Activated T-cell treated with anti-CD3 and anti-CD28 coated beads, Interleukin-2, amount 50 U/mL, for 1 hour (primary cell): Measurements from ENCODE around the gene ADAMTS6.
"Not testable (repeated sequence)": the region's sequence is repeated elsewhere in the genome, so short reads cannot be mapped to it uniquely, and the experiment has no call there.

Experiments
- DNase-seq: peaks from one replicate; pipeline ENCODE4 v3.0.0-alpha.2; 2020

ADAMTS6 gene

GRCh38 chr5:65190328-65191053 is 291.2 kb downstream of the ADAMTS6 start:
- DNase-seq = no peak

- DNase-seq = no peak
Measured at GRCh38 chr5:65186646-65187227, 295.0 kb downstream of the ADAMTS6 start.

- no peak for DNase-seq
Measured at GRCh38 chr5:65185468-65185867, 296.3 kb downstream of the ADAMTS6 start.

- DNase-seq = no peak
Measured at GRCh38 chr5:65184780-65185179, 296.9 kb downstream of the ADAMTS6 start.

GRCh38 chr5:65174231-65174630 is 307.5 kb downstream of the ADAMTS6 start:
- not testable (repeated sequence) for DNase-seq

GRCh38 chr5:65173130-65173525 is 308.6 kb downstream of the ADAMTS6 start:
- no peak for DNase-seq

- no peak for DNase-seq
Measured at GRCh38 chr5:65172486-65173129, 309.1 kb downstream of the ADAMTS6 start.

GRCh38 chr5:65171645-65172044 is 310.1 kb downstream of the ADAMTS6 start:
- DNase-seq = no peak

GRCh38 chr5:65163698-65164097 is 318.0 kb downstream of the ADAMTS6 start:
- no peak for DNase-seq

- no peak for DNase-seq
Measured at GRCh38 chr5:65161655-65162054, 320.1 kb downstream of the ADAMTS6 start.

GRCh38 chr5:65157906-65158603 is 323.7 kb downstream of the ADAMTS6 start:
- no peak for DNase-seq

GRCh38 chr5:65156933-65157332 is 324.8 kb downstream of the ADAMTS6 start:
- DNase-seq = no peak

- DNase-seq = no peak
Measured at GRCh38 chr5:65152131-65152530, 329.6 kb downstream of the ADAMTS6 start.

GRCh38 chr5:65151614-65152013 is 330.1 kb downstream of the ADAMTS6 start:
- no peak for DNase-seq

GRCh38 chr5:65150599-65151304 is 331.0 kb downstream of the ADAMTS6 start:
- DNase-seq = no peak

GRCh38 chr5:65149827-65150226 is 331.9 kb downstream of the ADAMTS6 start:
- DNase-seq = no peak

GRCh38 chr5:65144136-65144871 is 337.4 kb downstream of the ADAMTS6 start:
- no peak for DNase-seq

- no peak for DNase-seq
Measured at GRCh38 chr5:65142511-65143011, 339.2 kb downstream of the ADAMTS6 start.

GRCh38 chr5:65142016-65142415 is 339.7 kb downstream of the ADAMTS6 start:
- no peak for DNase-seq

- no peak for DNase-seq
Measured at GRCh38 chr5:65141493-65141892, 340.2 kb downstream of the ADAMTS6 start.

- no peak for DNase-seq
Measured at GRCh38 chr5:65137631-65138030, 344.1 kb downstream of the ADAMTS6 start.
